MM.1S (cell line): Measurements from ENCODE around the gene KLC4.

Experiments used
- DNase-seq: peaks from one replicate; pipeline ENCODE4 v3.0.0-alpha.2; 2015
- H2AFZ ChIP-seq: fragments of 300-600 bp; sonication (generic); 2 replicates; pipeline ENCODE4 v1.6.0; 2016; ENCODE audit warnings: antibody characterized with exemption, low read length
- H3F3A ChIP-seq: fragments of 300-600 bp; sonication (generic); 2 replicates; pipeline ENCODE4 v1.6.1; 2016; ENCODE audit warnings: mild to moderate bottlenecking, antibody characterized with exemption, low read length, moderate library complexity, mixed read lengths; ENCODE audit not compliant: insufficient read depth
- H3K27ac ChIP-seq: fragments of 300-600 bp; sonication (generic); 2 replicates; pipeline ENCODE4 v1.5.1; 2016; ENCODE audit warnings: mild to moderate bottlenecking, low read length
- H3K27me3 ChIP-seq: fragments of 300-600 bp; sonication (generic); replicated peaks from 2 replicates; pipeline ENCODE4 v1.6.0; 2016; ENCODE audit warnings: low read length; ENCODE audit not compliant: insufficient read depth
- H3K36me3 ChIP-seq: fragments of 300-600 bp; sonication (generic); replicated peaks from 2 replicates; pipeline ENCODE4 v1.6.1; 2016; ENCODE audit warnings: mild to moderate bottlenecking, low read length, mixed read lengths; ENCODE audit not compliant: insufficient read depth
- H3K4me1 ChIP-seq: fragments of 300-600 bp; sonication (generic); 2 replicates; pipeline ENCODE4 v1.6.1; 2016; ENCODE audit warnings: low read length, mixed read lengths
- H3K4me2 ChIP-seq: fragments of 300-600 bp; sonication (generic); 2 replicates; pipeline ENCODE4 v1.6.0; 2016; ENCODE audit warnings: low read depth, low read length
- H3K4me3 ChIP-seq: fragments of 300-600 bp; sonication (generic); 2 replicates; pipeline ENCODE4 v1.5.1; 2016; ENCODE audit warnings: low read length, mixed read lengths
- H3K79me2 ChIP-seq: fragments of 300-600 bp; sonication (generic); 2 replicates; pipeline ENCODE4 v1.6.1; 2016; ENCODE audit warnings: mixed run types, low read length, mixed read lengths
- H3K9ac ChIP-seq: fragments of 300-600 bp; sonication (generic); 2 replicates; pipeline ENCODE4 v1.6.1; 2016; ENCODE audit warnings: low read length, mixed read lengths
- H3K9me2 ChIP-seq: fragments of 300-600 bp; sonication (generic); replicated peaks from 2 replicates; pipeline ENCODE4 v1.6.1; 2016; ENCODE audit warnings: mild to moderate bottlenecking, low read length, mixed read lengths; ENCODE audit not compliant: insufficient read depth
- H3K9me3 ChIP-seq: fragments of 300-600 bp; sonication (generic); replicated peaks from 2 replicates; pipeline ENCODE4 v1.6.1; 2016; ENCODE audit warnings: mild to moderate bottlenecking, low read length, mixed read lengths; ENCODE audit not compliant: insufficient read depth
- H4K20me1 ChIP-seq: fragments of 300-600 bp; sonication (generic); 2 replicates; pipeline ENCODE4 v1.6.1; 2016; ENCODE audit warnings: mild to moderate bottlenecking, low read length, moderate library complexity, mixed read lengths; ENCODE audit not compliant: insufficient read depth
- EZH2 ChIP-seq: fragments of 300-600 bp; sonication (generic); optimal IDR thresholded peaks from 2 replicates; pipeline ENCODE3; 2017; ENCODE audit warnings: low read depth, mild to moderate bottlenecking, antibody characterized with exemption, low read length, mixed read lengths
- EZH2phosphoT487 ChIP-seq: fragments of 300-600 bp; sonication (generic); IDR thresholded peaks from 2 replicates; pipeline ENCODE4 v1.6.1; 2018; ENCODE audit warnings: antibody characterized with exemption, low read length
- TF ChIP-seq, protein P1 (sequence below): fragments of 300-600 bp; sonication (generic); IDR thresholded peaks from 2 replicates; pipeline ENCODE4 v1.5.1; 2016; ENCODE audit warnings: antibody characterized with exemption, low read length, mixed read lengths

KLC4 gene

DNA sequence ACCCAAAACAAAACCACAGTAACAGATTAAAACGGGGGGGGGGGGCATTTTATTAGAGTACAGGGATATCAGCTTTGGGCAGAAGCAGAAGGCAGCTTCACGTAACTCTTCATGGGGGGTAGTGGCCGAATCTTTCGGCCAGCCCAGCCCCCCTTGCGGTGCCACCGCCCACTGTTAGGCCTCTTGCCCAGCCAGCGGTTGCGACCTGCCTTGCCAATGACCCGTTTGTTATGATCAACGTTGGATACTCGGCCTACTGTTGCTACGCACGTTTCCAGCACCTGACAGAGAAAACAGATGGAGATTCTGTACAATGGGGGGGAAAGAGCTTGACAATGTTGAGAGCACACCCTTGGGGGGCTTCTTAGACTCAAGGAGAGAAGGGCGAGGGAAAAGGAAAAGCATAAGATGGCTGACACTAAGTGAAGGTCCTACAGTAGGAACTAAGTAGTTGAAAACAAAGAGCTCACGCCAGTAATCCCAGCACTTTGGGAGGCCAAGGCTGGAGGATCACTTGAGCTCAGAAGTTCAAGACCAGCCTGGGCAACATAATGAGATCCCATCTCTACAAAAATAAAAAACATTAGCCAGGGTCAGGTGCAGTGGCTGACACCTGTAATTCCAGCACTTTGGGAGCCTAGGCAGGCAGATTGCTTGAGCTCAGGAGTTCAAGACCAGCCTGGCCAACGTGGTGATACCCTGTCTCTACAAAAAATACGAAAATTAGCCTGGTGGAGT, 5.1 kb upstream of the KLC4 start:
- H3K4me2 ChIP-seq = peak overlapping the region; percentile 85; the same call in 1 of the 2 replicates
- H3K36me3 ChIP-seq = no peaks in the 10 kb centered on the region
- H3K9me3 ChIP-seq = no peaks in the 10 kb centered on the region
- peak overlapping the region; percentile 45 for H3K27ac ChIP-seq
- no peaks in the 10 kb centered on the region for H3K9me2 ChIP-seq
- H3K4me3 ChIP-seq = peak overlapping the region; percentile 82
- TF ChIP-seq EZH2 = no peak
- no peak for TF ChIP-seq EZH2phosphoT487
- TF ChIP-seq, protein P1, sequence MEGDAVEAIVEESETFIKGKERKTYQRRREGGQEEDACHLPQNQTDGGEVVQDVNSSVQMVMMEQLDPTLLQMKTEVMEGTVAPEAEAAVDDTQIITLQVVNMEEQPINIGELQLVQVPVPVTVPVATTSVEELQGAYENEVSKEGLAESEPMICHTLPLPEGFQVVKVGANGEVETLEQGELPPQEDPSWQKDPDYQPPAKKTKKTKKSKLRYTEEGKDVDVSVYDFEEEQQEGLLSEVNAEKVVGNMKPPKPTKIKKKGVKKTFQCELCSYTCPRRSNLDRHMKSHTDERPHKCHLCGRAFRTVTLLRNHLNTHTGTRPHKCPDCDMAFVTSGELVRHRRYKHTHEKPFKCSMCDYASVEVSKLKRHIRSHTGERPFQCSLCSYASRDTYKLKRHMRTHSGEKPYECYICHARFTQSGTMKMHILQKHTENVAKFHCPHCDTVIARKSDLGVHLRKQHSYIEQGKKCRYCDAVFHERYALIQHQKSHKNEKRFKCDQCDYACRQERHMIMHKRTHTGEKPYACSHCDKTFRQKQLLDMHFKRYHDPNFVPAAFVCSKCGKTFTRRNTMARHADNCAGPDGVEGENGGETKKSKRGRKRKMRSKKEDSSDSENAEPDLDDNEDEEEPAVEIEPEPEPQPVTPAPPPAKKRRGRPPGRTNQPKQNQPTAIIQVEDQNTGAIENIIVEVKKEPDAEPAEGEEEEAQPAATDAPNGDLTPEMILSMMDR = no peak
- no peaks in the 10 kb centered on the region for H3K27me3 ChIP-seq
- H3K9ac ChIP-seq = peak overlapping the region; percentile 84; the same call in 1 of the 2 replicates
- H3F3A ChIP-seq = peaks cover 4% of the 10 kb centered on the region; the same call in 1 of the 2 replicates
- H3K4me1 ChIP-seq = peaks cover 19% of the 10 kb centered on the region
- H3K79me2 ChIP-seq = peaks cover 34% of the 10 kb centered on the region
- no peak for DNase-seq
- peak overlapping the region; percentile 63 for H2AFZ ChIP-seq
- no peaks in the 10 kb centered on the region for H4K20me1 ChIP-seq

DNA sequence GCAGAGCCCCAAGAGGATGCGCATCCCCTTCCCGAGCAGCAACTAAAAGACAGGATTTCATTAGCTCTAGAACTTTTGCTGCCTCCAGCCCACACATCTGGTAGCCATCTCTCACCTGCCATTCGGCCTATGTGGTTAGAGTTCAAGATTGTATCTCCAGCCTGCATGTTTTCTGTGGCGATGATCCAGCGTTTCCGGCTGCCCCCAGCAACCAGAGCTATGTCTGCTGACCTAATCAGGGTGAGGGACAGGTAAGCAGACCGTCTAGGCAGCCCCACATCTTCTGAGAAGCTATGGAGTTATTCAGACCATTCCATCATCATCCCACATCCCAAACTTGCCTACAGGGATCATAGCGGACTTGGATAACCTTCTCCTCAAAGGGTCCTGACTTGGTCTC, 3.5 kb upstream of the KLC4 start:
- H3K79me2 ChIP-seq = peaks cover 38% of the 10 kb centered on the region
- no peaks in the 10 kb centered on the region for H3K9me2 ChIP-seq

DNA sequence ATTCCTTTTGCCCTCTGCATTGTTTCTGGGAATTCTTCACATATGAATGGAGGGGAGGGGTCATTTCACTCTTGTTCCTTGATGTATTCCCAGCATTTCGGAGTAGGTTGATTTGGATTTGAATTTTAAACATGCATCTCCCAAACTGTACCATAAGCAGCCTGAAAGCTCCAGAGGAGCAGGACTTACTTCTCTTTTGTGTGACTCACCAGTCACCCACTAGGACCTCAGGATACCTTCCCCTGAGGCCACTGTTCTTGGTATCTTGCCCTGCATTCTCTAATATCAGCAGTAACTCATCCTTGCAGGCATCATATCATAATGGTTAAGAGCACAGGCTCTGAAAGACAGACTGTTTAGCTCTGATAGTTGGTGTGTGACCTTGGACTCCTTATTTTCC, 900 bp upstream of the KLC4 start:
- no peak overlapping the region for H2AFZ ChIP-seq
- H3K27me3 ChIP-seq = no peaks in the 10 kb centered on the region
- peaks cover 11% of the 10 kb centered on the region for H3K4me1 ChIP-seq
- peak overlapping the region; percentile 36; the same call in 1 of the 2 replicates for H3K27ac ChIP-seq
- peak overlapping the region; percentile 77 for H3K4me2 ChIP-seq
- no peaks in the 10 kb centered on the region for H4K20me1 ChIP-seq
- TF ChIP-seq EZH2 (no peak), EZH2phosphoT487 (no peak)
- TF ChIP-seq, protein P1 = no peak
- peak overlapping the region; percentile 83 for H3K9ac ChIP-seq
- peaks cover 4% of the 10 kb centered on the region; the same call in 1 of the 2 replicates for H3F3A ChIP-seq
- H3K36me3 ChIP-seq = no peaks in the 10 kb centered on the region
- DNase-seq = no peak
- no peaks in the 10 kb centered on the region for H3K9me3 ChIP-seq
- H3K4me3 ChIP-seq = peak overlapping the region; percentile 74
- no peaks in the 10 kb centered on the region for H3K9me2 ChIP-seq
- peaks cover 22% of the 10 kb centered on the region for H3K79me2 ChIP-seq

More for the DNA sequence above, 3.5 kb upstream of the KLC4 start:
- Histone ChIP-seq H3K4me2 (no peak overlapping the region), H3K4me3 (no peak overlapping the region), H3K9ac (no peak overlapping the region), H3K27ac (no peak overlapping the region), H3F3A (peaks cover 4% of the 10 kb centered on the region; the same call in 1 of the 2 replicates), H3K9me3 (no peaks in the 10 kb centered on the region), H4K20me1 (no peaks in the 10 kb centered on the region), H3K4me1 (peaks cover 19% of the 10 kb centered on the region), H2AFZ (no peak overlapping the region), H3K27me3 (no peaks in the 10 kb centered on the region), H3K36me3 (no peaks in the 10 kb centered on the region)
- DNase-seq = no peak
- no peak for TF ChIP-seq EZH2phosphoT487
- TF ChIP-seq, protein P1 = no peak
- TF ChIP-seq EZH2 = no peak
